Upper lobe of left lung (tissue), 6 donors: ENCODE results near the gene NR4A2. TPM values are rescaled to one million over a fixed set of nuclear protein-coding genes. Genes with fewer than 3 reads are reported as not detected.

Experiments
- ATAC-seq, 2 donors: fragments of 200-7000 bp; cut with Tn5 transposase; one replicate each; pipeline ENCODE4 v1.9.1; 2022; ENCODE audit warnings: mild to moderate bottlenecking in 2 of 2, moderate library complexity in 2 of 2; ENCODE audit not compliant: low FRiP score in 2 of 2
- DNase-seq, 2 donors: peaks; one replicate each; pipeline ENCODE4 v3.0.0-alpha.2; 2019 to 2020
- H3K27ac ChIP-seq, 4 donors: fragments of 200-600 bp; sonication (generic); one replicate each; pipeline ENCODE4 v1.5.1; 2016 to 2019
- H3K27me3 ChIP-seq, 4 donors: fragments of 200-600 bp; sonication (generic); one replicate each; pipeline ENCODE4 v1.5.1; 2017 to 2019
- H3K36me3 ChIP-seq, 4 donors: fragments of 200-600 bp; sonication (generic); one replicate each; pipeline ENCODE4 v1.5.1; 2016 to 2019
- H3K4me1 ChIP-seq, 4 donors: fragments of 200-600 bp; sonication (generic); one replicate each; pipeline ENCODE4 v1.5.1; 2018 to 2019
- H3K4me3 ChIP-seq, 4 donors: fragments of 200-600 bp; sonication (generic); one replicate each; pipeline ENCODE4 v1.5.1; 2017 to 2019; ENCODE audit warnings: mild to moderate bottlenecking in 2 of 4, moderate library complexity in 1 of 4
- H3K9me3 ChIP-seq, 4 donors: fragments of 200-600 bp; sonication (generic); one replicate each; pipeline ENCODE4 v1.5.1; 2018 to 2019
- EP300 ChIP-seq, 4 donors: sonication (generic); formaldehyde crosslinking; IDR thresholded peaks; one replicate each; pipeline ENCODE4 v1.5.1; 2017; ENCODE audit warnings: antibody characterized with exemption in 4 of 4, control low read depth in 2 of 4
- POLR2A ChIP-seq, 4 donors: fragments of 450-650 bp; IDR thresholded peaks; one replicate each; pipeline ENCODE4 v1.5.1; 2016 to 2017; ENCODE audit warnings: antibody characterized with exemption in 4 of 4, mild to moderate bottlenecking in 2 of 4
- POLR2AphosphoS5 ChIP-seq, 2 donors: sonication (generic); formaldehyde crosslinking; IDR thresholded peaks; one replicate each; pipeline ENCODE4 v1.5.1; 2017; ENCODE audit warnings: antibody characterized with exemption in 2 of 2
- WGBS, 2 donors: methylation state at CpG; one replicate each; pipeline ENCODE4 v1.1.5; 2017 to 2018; 5-methylcytosine and 5-hydroxymethylcytosine counted together
- total RNA-seq, 6 donors: library from RNA; depleted of rRNA in 4 of 6; stranded (reverse); fragments of >200 nt in 4 of 6; gene quantifications; one replicate each; pipeline versions ENCODE4 v1.1.0 to v1.2.1, GENCODE V29; 2016 to 2021
- TF ChIP-seq, protein P1 (sequence below), 6 experiments: fragments of 450-650 bp in 4 of 6; fragments of 200-600 bp in 2 of 6; sonication (generic) in 2 of 6; IDR thresholded peaks; one replicate each; pipeline ENCODE4 v1.5.1; 2016 to 2019; ENCODE audit warnings: antibody characterized with exemption in 6 of 6
- donor health status: DM: no; HTN: no; CAD: no; lungs with moderate emphysema.
- donor health status: DM: no; HTN: yes; CAD: no; lungs with severe emphysema.

NR4A2 gene
- total RNA-seq, 6 donors from 2014 or later = 3.0 to 12.6 (median 8.9) TPM

- ATAC-seq (peak; percentile 81 to 83), DNase-seq (peak; percentile 74 to 78)
- WGBS, 2 donors = 6 to 7% methylated on average over 22 to 47 of the region's 47 CpGs
- Histone ChIP-seq H3K27ac (peak overlapping the region; percentile 37 to 81 (median 70)), H3K27me3 (peaks cover 0 to 25% (median 6%) of the 10 kb centered on the region in 4 donors), H3K4me3 (peak overlapping the region; percentile 22 to 55 (median 46)), H3K4me1 (peaks cover 22 to 37% (median 34%) of the 10 kb centered on the region in 4 donors), H3K9me3 (no peaks in the 10 kb centered on the region), H3K36me3 (no peaks in the 10 kb centered on the region)
- TF ChIP-seq, protein P1, sequence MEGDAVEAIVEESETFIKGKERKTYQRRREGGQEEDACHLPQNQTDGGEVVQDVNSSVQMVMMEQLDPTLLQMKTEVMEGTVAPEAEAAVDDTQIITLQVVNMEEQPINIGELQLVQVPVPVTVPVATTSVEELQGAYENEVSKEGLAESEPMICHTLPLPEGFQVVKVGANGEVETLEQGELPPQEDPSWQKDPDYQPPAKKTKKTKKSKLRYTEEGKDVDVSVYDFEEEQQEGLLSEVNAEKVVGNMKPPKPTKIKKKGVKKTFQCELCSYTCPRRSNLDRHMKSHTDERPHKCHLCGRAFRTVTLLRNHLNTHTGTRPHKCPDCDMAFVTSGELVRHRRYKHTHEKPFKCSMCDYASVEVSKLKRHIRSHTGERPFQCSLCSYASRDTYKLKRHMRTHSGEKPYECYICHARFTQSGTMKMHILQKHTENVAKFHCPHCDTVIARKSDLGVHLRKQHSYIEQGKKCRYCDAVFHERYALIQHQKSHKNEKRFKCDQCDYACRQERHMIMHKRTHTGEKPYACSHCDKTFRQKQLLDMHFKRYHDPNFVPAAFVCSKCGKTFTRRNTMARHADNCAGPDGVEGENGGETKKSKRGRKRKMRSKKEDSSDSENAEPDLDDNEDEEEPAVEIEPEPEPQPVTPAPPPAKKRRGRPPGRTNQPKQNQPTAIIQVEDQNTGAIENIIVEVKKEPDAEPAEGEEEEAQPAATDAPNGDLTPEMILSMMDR (IDR thresholded peaks at IDR 0.05) = peak in 5 of 6 experiments; percentile 8 to 56 (median 19)
- TF ChIP-seq EP300 (IDR thresholded peaks at IDR 0.05) = no peak
- TF ChIP-seq POLR2AphosphoS5 (IDR thresholded peaks at IDR 0.05) = peak in 1 of 2 donors; percentile 30
- peak in 1 of 4 donors; percentile 19 for TF ChIP-seq POLR2A (IDR thresholded peaks at IDR 0.05)
These were observed 12.6 kb downstream of the NR4A2 start for GRCh38 chr2:156319811-156320485.

GRCh38 chr2:156317631-156318030 lies 14.9 kb downstream of the NR4A2 start:
- Histone ChIP-seq H3K27me3 (peaks cover 0 to 22% (median 4%) of the 10 kb centered on the region in 4 donors), H3K27ac (no peak overlapping the region), H3K36me3 (no peaks in the 10 kb centered on the region), H3K4me3 (no peak overlapping the region), H3K9me3 (no peaks in the 10 kb centered on the region), H3K4me1 (peaks cover 22 to 32% (median 30%) of the 10 kb centered on the region in 4 donors)
- WGBS, 2 donors = 90 to 91% methylated on average over 3 of the region's 3 CpGs
- DNase-seq (no peak), ATAC-seq (no peak)
- TF ChIP-seq EP300 (IDR thresholded peaks at IDR 0.05) = no peak
- TF ChIP-seq POLR2A (IDR thresholded peaks at IDR 0.05) = no peak
- no peak for TF ChIP-seq POLR2AphosphoS5 (IDR thresholded peaks at IDR 0.05)
- TF ChIP-seq, protein P1 (IDR thresholded peaks at IDR 0.05) = no peak

DNA sequence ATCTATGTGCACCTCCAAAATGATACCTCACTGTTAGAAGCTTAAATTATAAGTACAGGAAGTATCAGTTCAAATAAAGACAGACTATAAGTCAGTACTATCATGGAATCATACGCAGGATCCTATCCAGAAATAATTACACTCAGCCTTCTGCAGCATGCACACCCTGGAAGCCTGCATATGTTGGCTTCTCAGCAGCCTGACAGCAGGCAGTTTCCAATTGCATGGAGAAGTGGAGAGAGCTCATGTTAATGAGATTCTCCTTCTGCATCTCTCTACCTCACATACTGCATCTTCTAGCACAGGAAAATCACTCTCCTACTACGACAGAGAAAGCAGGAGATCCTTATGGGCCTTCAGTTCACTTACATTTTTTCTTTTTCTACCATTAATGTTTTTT lies 20.5 kb downstream of the NR4A2 start:
- no peaks in the 10 kb centered on the region for H3K9me3 ChIP-seq
- H3K4me3 ChIP-seq = no peak overlapping the region
- H3K27me3 ChIP-seq = no peaks in the 10 kb centered on the region
- WGBS, 2 donors = 61 to 85% methylated on average over 2 of the region's 2 CpGs
- H3K36me3 ChIP-seq = no peaks in the 10 kb centered on the region
- no peak for DNase-seq
- TF ChIP-seq POLR2A (IDR thresholded peaks at IDR 0.05) (no peak), EP300 (IDR thresholded peaks at IDR 0.05) (no peak), POLR2AphosphoS5 (IDR thresholded peaks at IDR 0.05) (no peak)
- TF ChIP-seq, protein P1 (IDR thresholded peaks at IDR 0.05) = no peak
- H3K27ac ChIP-seq = no peak overlapping the region
- no peak for ATAC-seq
- no peaks in the 10 kb centered on the region for H3K4me1 ChIP-seq

DNA sequence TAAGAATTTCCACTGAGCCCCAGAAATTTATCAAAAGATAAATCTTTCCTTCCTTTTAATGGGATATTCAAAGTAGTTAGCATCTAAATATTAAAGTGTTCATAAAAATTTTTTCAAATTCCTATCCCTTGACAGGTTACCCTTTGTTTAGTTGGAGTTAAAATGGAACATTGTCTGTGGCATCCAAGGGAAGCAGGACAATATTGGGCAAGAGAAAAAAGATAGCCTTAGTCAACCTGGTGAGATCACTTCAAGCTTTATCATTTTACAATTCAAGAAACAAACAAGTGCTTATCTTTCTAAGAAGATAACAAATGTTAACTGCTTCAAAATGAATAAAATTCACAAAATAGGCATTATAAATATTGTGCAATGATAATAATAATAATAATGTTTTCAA lies 21.7 kb downstream of the NR4A2 start:
- DNase-seq (no peak), ATAC-seq (no peak)
- Histone ChIP-seq H3K36me3 (no peaks in the 10 kb centered on the region), H3K27me3 (no peaks in the 10 kb centered on the region), H3K4me1 (no peaks in the 10 kb centered on the region), H3K4me3 (no peak overlapping the region), H3K27ac (no peak overlapping the region), H3K9me3 (no peaks in the 10 kb centered on the region)
- TF ChIP-seq, protein P1 (IDR thresholded peaks at IDR 0.05) = no peak
- no peak for TF ChIP-seq POLR2AphosphoS5 (IDR thresholded peaks at IDR 0.05)
- TF ChIP-seq POLR2A (IDR thresholded peaks at IDR 0.05) = no peak
- TF ChIP-seq EP300 (IDR thresholded peaks at IDR 0.05) = no peak

GRCh38 chr2:156309917-156310316 lies 22.6 kb downstream of the NR4A2 start:
- WGBS, 2 donors = 81% methylated on average over 1 of the region's 1 CpG
- H3K36me3 ChIP-seq = no peaks in the 10 kb centered on the region

More at GRCh38 chr2:156309917-156310316, 22.6 kb downstream of the NR4A2 start:
- Histone ChIP-seq H3K4me3 (no peak overlapping the region), H3K4me1 (no peaks in the 10 kb centered on the region), H3K27ac (no peak overlapping the region), H3K27me3 (no peaks in the 10 kb centered on the region), H3K9me3 (no peaks in the 10 kb centered on the region)
- no peak for DNase-seq
- ATAC-seq = no peak
- TF ChIP-seq, protein P1 (IDR thresholded peaks at IDR 0.05) = no peak
- TF ChIP-seq POLR2A (IDR thresholded peaks at IDR 0.05) = no peak
- no peak for TF ChIP-seq EP300 (IDR thresholded peaks at IDR 0.05)
- no peak for TF ChIP-seq POLR2AphosphoS5 (IDR thresholded peaks at IDR 0.05)
